BE2C (cell line): Measurements from ENCODE around the gene LEFTY2.

Experiments used
- DNase-seq: peaks from one replicate; pipeline ENCODE4 v3.0.0-alpha.2; 2020
- H3K27me3 ChIP-seq: fragments of 250-450 bp; sonication (Bioruptor Pico); 2 replicates; pipeline ENCODE4 v1.5.1; 2020; ENCODE audit warnings: mild to moderate bottlenecking
- H3K36me3 ChIP-seq: fragments of 250-450 bp; sonication (Bioruptor Pico); 2 replicates; pipeline ENCODE4 v1.5.1; 2020; ENCODE audit warnings: mild to moderate bottlenecking
- H3K4me1 ChIP-seq: fragments of 250-450 bp; sonication (Bioruptor Pico); 2 replicates; pipeline ENCODE4 v1.5.1; 2020
- H3K4me3 ChIP-seq: 2 replicates; pipeline ENCODE4 v1.5.1; 2011; ENCODE audit warnings: low read depth, low read length
- H3K9me3 ChIP-seq: fragments of 250-450 bp; sonication (Bioruptor Pico); 2 replicates; pipeline ENCODE4 v1.5.1; 2020
- CTCF ChIP-seq: IDR thresholded peaks from 2 replicates; pipeline ENCODE4 v1.5.1; 2012; ENCODE audit warnings: mild to moderate bottlenecking, low read depth, low read length

LEFTY2 gene

GRCh38 chr1:225914947-225915346 is 26.1 kb downstream of the LEFTY2 start:
- Histone ChIP-seq H3K36me3 (peaks cover 3% of the 10 kb centered on the region; the same call in 1 of the 2 replicates), H3K4me1 (peaks cover 16% of the 10 kb centered on the region), H3K27me3 (no peaks in the 10 kb centered on the region), H3K9me3 (no peaks in the 10 kb centered on the region), H3K4me3 (0 out of 2 replicates have a peak overlapping the region, but pooled peaks have one; percentile 13)
- no peak for TF ChIP-seq CTCF
- no peak for DNase-seq

- H3K27me3 ChIP-seq, result no peaks in the 10 kb centered on the region
- no peaks in the 10 kb centered on the region for H3K9me3 ChIP-seq
- no peak overlapping the region for H3K4me3 ChIP-seq
- peaks cover 16% of the 10 kb centered on the region for H3K4me1 ChIP-seq
- DNase-seq, result no peak
- no peak for TF ChIP-seq CTCF
- peaks cover 3% of the 10 kb centered on the region; the same call in 1 of the 2 replicates for H3K36me3 ChIP-seq
Observed at GRCh38 chr1:225914391-225914790, 26.6 kb downstream of the LEFTY2 start.

GRCh38 chr1:225911191-225912130 is 29.6 kb downstream of the LEFTY2 start:
- Histone ChIP-seq H3K9me3 (no peaks in the 10 kb centered on the region), H3K27me3 (no peaks in the 10 kb centered on the region), H3K36me3 (no peaks in the 10 kb centered on the region), H3K4me1 (peaks cover 14% of the 10 kb centered on the region; the same call in 1 of the 2 replicates), H3K4me3 (peak overlapping the region; percentile 44)
- TF ChIP-seq CTCF, result peak; percentile 87
- peak; percentile 81 for DNase-seq

GRCh38 chr1:225909477-225909876 is 31.5 kb downstream of the LEFTY2 start:
- no peak overlapping the region for H3K4me3 ChIP-seq
- peaks cover 6% of the 10 kb centered on the region; the same call in 1 of the 2 replicates for H3K4me1 ChIP-seq
- TF ChIP-seq CTCF, result no peak
- H3K9me3 ChIP-seq, result no peaks in the 10 kb centered on the region
- H3K27me3 ChIP-seq, result no peaks in the 10 kb centered on the region
- no peaks in the 10 kb centered on the region for H3K36me3 ChIP-seq
- no peak for DNase-seq

- Histone ChIP-seq H3K9me3 (no peaks in the 10 kb centered on the region), H3K4me3 (no peak overlapping the region), H3K4me1 (peaks cover 6% of the 10 kb centered on the region; the same call in 1 of the 2 replicates), H3K36me3 (no peaks in the 10 kb centered on the region), H3K27me3 (no peaks in the 10 kb centered on the region)
- DNase-seq, result no peak
- TF ChIP-seq CTCF, result no peak
Observed at GRCh38 chr1:225908773-225909172, 32.2 kb downstream of the LEFTY2 start.
